Activated naive CD8-positive, alpha-beta T cell treated with anti-CD3 and anti-CD28 coated beads for 36 hours (primary cell): Measurements from ENCODE around the gene LMF1. TPM values are rescaled to one million over a fixed set of nuclear protein-coding genes. Genes with fewer than 3 reads are reported as not detected.

Experiments used
- DNase-seq: peaks from one replicate; pipeline ENCODE4 v3.0.0; 2021
- H3K27ac Mint-ChIP-seq: one replicate; pipeline ENCODE4 v1.8.0; 2022; ENCODE audit warnings: mild to moderate bottlenecking, moderate library complexity, mixed read lengths
- H3K27me3 Mint-ChIP-seq: one replicate; pipeline ENCODE4 v1.8.0; 2022; ENCODE audit warnings: mild to moderate bottlenecking, mixed read lengths
- H3K36me3 Mint-ChIP-seq: one replicate; pipeline ENCODE4 v1.8.0; 2021; ENCODE audit warnings: mild to moderate bottlenecking, mixed read lengths
- H3K4me1 Mint-ChIP-seq: one replicate; pipeline ENCODE4 v1.8.0; 2021; ENCODE audit warnings: mixed read lengths
- H3K4me3 Mint-ChIP-seq: one replicate; pipeline ENCODE4 v1.8.0; 2022; ENCODE audit warnings: mild to moderate bottlenecking, moderate library complexity, mixed read lengths
- H3K9me3 Mint-ChIP-seq: one replicate; pipeline ENCODE4 v1.8.0; 2022; ENCODE audit warnings: mixed read lengths
- total RNA-seq, 2 experiments: library from RNA; stranded (reverse); gene quantifications; one replicate each; pipeline ENCODE4 v1.2.3, GENCODE V29; 2021

LMF1 gene
- total RNA-seq, 2 experiments from 2014 or later: 7.0 to 8.1 TPM

GRCh38 chr16:1008085-1008484 is 37.3 kb upstream of the LMF1 start:
- DNase-seq: no peak
- H3K27me3 Mint-ChIP-seq: peaks cover 16% of the 10 kb centered on the region
- H3K27ac Mint-ChIP-seq: no peak overlapping the region
- no peak overlapping the region for H3K4me3 Mint-ChIP-seq
- H3K4me1 Mint-ChIP-seq: peaks cover 20% of the 10 kb centered on the region
- no peaks in the 10 kb centered on the region for H3K9me3 Mint-ChIP-seq
- H3K36me3 Mint-ChIP-seq: no peaks in the 10 kb centered on the region

DNA sequence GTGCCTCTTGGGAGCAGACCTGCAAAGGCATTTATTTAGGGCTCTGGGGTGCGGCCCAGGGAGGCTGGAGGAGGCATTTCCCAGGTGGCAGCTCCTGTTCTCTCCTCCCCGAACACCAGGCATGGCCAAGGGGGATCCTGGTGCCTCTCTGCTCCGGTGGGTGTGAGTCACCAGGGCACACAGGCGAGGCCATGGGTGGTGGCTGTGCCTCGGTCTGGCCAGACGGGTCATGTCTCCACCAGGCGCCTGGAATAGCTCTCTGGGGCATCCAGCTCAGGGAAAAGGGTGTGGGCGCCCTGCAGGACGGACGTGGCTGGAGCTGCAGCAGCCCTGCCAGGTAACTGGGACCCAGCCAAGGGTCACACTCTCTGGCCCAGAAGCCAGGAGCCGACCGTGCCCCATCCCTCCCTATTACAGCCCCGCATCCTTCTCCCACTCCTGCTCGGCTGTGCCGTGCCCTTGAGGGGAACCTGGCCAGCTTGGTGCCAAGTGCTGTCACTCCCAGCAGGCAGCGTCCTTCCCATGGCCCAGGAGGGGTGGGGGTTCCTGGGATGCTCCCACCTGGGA is 36.6 kb upstream of the LMF1 start:
- DNase-seq: no peak
- no peak overlapping the region for H3K27ac Mint-ChIP-seq
- peaks cover 27% of the 10 kb centered on the region for H3K4me1 Mint-ChIP-seq
- H3K27me3 Mint-ChIP-seq: peaks cover 16% of the 10 kb centered on the region
- H3K4me3 Mint-ChIP-seq: no peak overlapping the region
- no peaks in the 10 kb centered on the region for H3K9me3 Mint-ChIP-seq
- H3K36me3 Mint-ChIP-seq: no peaks in the 10 kb centered on the region

- no peak overlapping the region for H3K4me3 Mint-ChIP-seq
- H3K27ac Mint-ChIP-seq: no peak overlapping the region
- H3K9me3 Mint-ChIP-seq: no peaks in the 10 kb centered on the region
- H3K27me3 Mint-ChIP-seq: peaks cover 16% of the 10 kb centered on the region
- peaks cover 28% of the 10 kb centered on the region for H3K4me1 Mint-ChIP-seq
- H3K36me3 Mint-ChIP-seq: no peaks in the 10 kb centered on the region
- DNase-seq: no peak
Observed at GRCh38 chr16:1006781-1007180, 36.0 kb upstream of the LMF1 start.

DNA sequence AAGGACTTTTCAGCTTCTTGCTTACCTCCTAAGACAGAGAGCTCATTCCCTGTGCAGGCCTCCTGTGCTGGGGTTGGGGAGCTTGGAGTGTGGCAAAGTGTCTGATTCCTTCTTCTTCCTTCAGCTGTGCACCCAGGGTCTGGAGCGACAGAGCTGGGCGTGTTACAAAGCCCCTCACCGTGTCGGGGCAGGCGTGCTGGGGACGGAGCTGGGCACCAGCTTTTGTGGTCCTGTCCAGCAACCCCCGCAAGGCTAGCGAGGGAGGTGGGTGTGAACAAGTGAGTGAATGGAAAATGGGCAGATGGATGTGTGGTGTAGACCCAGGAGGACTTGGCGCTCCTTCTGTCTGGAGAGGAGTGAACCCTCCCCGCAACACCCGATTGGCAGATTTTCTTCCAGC is 34.5 kb upstream of the LMF1 start:
- H3K27me3 Mint-ChIP-seq: peaks cover 10% of the 10 kb centered on the region
- DNase-seq: no peak
- H3K27ac Mint-ChIP-seq: no peak overlapping the region
- no peaks in the 10 kb centered on the region for H3K9me3 Mint-ChIP-seq
- H3K36me3 Mint-ChIP-seq: no peaks in the 10 kb centered on the region
- no peak overlapping the region for H3K4me3 Mint-ChIP-seq
- peaks cover 31% of the 10 kb centered on the region for H3K4me1 Mint-ChIP-seq

DNA sequence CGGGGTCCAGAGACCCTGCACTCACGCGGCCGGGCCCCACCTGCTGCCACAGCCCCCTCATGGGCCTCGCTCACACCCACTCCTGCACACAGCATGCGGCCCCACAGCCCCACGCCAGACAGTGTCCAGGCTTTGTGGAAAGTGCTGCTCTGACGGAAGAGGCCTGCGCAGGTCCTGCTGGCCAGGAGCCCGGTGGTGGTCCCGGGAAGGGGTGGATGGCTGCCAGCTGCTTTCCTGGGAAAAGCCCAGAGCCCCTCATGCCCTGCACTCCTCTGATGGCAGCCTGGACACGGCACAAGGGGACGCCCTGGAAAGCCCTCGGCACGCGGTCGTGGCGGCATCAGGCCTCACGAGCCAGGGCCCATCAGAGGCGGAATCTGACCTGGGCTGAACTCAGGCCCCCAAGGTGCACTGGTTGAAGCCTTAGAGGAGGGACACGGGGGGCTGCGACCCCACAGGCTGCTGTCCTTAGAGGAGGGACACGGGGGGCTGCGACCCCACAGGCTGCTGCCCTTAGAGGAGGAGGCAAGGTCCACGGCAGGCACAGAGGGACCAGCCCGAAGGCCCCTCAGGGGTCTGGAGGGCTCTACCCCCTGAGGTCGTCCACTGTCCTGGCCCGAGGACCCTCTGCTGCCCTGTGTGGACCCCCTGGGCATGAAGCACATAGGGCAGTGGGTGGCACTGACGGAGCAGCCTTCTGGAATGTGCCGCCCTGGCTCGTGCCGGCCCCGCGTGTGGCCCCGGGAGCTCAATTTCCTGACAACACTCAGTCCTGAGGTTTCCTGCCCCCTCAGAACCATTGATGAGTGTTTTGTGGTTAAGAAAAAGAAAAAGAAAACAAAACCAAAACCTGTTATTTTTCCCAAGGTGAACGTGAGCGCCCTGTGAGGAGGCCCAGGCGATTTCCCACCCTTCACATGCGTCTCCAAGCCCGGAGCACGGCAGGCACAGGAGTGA is 32.9 kb upstream of the LMF1 start:
- Mint-ChIP-seq H3K36me3 (no peaks in the 10 kb centered on the region), H3K9me3 (no peaks in the 10 kb centered on the region), H3K4me3 (peak overlapping the region; percentile 18), H3K4me1 (peaks cover 36% of the 10 kb centered on the region), H3K27ac (peak overlapping the region; percentile 63), H3K27me3 (peaks cover 2% of the 10 kb centered on the region)
- peak; percentile 63 for DNase-seq

- H3K27ac Mint-ChIP-seq: no peak overlapping the region
Observed at GRCh38 chr16:1002399-1003166, 31.8 kb upstream of the LMF1 start.

DNA sequence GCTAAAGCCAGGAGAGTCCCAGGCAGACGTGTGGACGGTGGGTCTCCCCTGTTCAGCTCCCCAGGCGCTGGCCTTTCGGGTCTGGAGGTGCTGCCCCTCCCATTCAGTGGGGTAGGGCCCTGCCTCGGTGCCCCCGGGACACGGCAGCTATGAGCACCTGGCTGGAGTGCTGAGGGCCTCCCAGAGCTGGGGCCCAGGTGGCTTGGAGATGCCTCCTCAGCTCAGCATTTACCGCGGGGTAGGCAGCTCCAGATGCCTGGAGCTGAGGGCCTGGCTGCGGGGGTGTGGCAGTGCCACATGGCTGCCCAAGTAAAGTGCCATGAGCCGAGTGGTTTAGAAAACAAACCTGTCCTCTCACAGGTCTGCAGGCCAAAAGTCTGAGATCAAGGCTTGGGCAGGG is 30.3 kb upstream of the LMF1 start:
- H3K27ac Mint-ChIP-seq: no peak overlapping the region
- H3K4me1 Mint-ChIP-seq: peaks cover 51% of the 10 kb centered on the region
- no peaks in the 10 kb centered on the region for H3K27me3 Mint-ChIP-seq

More at GRCh38 chr16:1002399-1003166, 31.8 kb upstream of the LMF1 start:
- Mint-ChIP-seq H3K36me3 (no peaks in the 10 kb centered on the region), H3K9me3 (no peaks in the 10 kb centered on the region), H3K4me1 (peaks cover 44% of the 10 kb centered on the region), H3K4me3 (no peak overlapping the region), H3K27me3 (no peaks in the 10 kb centered on the region)
- DNase-seq: peak; percentile 84

DNA sequence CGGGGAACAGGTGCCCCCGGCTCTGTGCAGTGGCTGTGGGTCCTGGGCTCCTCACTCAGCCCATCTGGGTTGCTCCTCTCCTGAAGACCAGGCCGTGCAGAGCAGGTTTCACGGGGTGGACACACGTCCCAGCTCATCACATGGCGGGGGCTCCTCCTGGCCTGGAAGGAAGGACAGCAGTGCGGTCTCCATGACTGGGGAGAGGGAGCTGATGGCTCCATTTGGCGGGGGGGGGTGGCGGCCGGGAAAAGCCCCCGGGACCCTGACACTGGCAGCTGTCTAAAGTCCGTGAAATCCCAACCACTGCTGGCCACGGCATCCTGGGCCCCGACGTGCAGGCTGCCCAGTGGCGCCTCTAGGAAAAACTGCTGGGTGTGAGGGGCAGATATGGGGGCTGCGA is 29.8 kb upstream of the LMF1 start:
- no peak for DNase-seq
- Mint-ChIP-seq H3K4me1 (peaks cover 47% of the 10 kb centered on the region), H3K36me3 (peaks cover 5% of the 10 kb centered on the region), H3K27ac (no peak overlapping the region), H3K4me3 (no peak overlapping the region), H3K27me3 (no peaks in the 10 kb centered on the region), H3K9me3 (peaks cover 5% of the 10 kb centered on the region)

More for the DNA sequence above, 30.3 kb upstream of the LMF1 start:
- Mint-ChIP-seq H3K4me3 (no peak overlapping the region), H3K9me3 (peaks cover under 1% of the 10 kb centered on the region), H3K36me3 (peaks cover under 1% of the 10 kb centered on the region)
- no peak for DNase-seq

DNA sequence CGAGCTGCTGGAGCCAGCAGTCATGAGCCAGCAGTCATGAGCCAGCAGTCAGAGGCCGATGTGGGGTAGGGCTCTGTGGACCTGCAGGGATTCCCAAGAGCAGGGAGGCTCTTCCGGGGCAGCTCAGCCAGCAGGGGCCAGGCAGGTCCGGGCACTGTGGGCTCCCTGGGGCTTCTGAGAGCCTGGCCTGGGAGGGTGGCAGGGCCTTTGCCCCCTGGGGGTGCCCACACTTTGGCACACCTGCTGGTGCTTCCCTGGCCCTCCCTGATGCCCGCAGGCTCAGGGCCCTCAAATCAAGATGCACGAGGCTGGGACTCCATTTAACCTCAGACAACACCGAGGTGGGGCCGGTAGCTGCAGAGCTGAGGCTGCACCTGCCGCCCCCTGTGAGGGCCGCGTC is 28.9 kb upstream of the LMF1 start:
- H3K4me1 Mint-ChIP-seq: peaks cover 42% of the 10 kb centered on the region
- H3K27ac Mint-ChIP-seq: no peak overlapping the region
- peaks cover 13% of the 10 kb centered on the region for H3K9me3 Mint-ChIP-seq
- H3K36me3 Mint-ChIP-seq: peaks cover 6% of the 10 kb centered on the region
- H3K4me3 Mint-ChIP-seq: no peak overlapping the region
- no peak for DNase-seq
- peaks cover 4% of the 10 kb centered on the region for H3K27me3 Mint-ChIP-seq

- no peak for DNase-seq
- no peak overlapping the region for H3K27ac Mint-ChIP-seq
- peaks cover 36% of the 10 kb centered on the region for H3K4me1 Mint-ChIP-seq
- no peak overlapping the region for H3K4me3 Mint-ChIP-seq
- H3K36me3 Mint-ChIP-seq: peaks cover 6% of the 10 kb centered on the region
- peaks cover 4% of the 10 kb centered on the region for H3K27me3 Mint-ChIP-seq
- H3K9me3 Mint-ChIP-seq: peaks cover 14% of the 10 kb centered on the region
Observed at GRCh38 chr16:998615-999014, 27.8 kb upstream of the LMF1 start.

DNA sequence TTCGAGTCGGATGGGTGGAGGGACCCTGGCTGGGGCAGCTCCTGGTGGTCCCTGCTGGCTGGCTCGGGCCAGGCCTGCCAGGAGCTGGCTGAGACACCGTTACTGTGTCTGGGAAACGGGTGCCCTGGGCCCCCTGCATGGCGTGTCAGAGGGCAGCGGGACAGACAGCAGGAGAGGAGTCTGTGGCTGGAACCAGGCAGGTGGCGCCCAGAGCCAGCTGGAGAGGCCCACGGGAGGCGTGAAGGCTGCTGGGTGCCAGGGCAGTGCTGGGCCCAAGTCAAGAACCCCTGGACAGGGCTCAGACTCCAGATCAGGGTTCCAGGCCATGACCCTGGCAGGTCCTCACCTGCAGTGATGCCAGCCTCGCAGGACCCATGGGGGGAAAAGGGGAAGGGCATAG is 27.4 kb upstream of the LMF1 start:
- peaks cover 6% of the 10 kb centered on the region for H3K36me3 Mint-ChIP-seq
- H3K9me3 Mint-ChIP-seq: peaks cover 14% of the 10 kb centered on the region
- no peak overlapping the region for H3K27ac Mint-ChIP-seq
- DNase-seq: no peak
- H3K27me3 Mint-ChIP-seq: peaks cover 4% of the 10 kb centered on the region
- peak overlapping the region; percentile 6 for H3K4me3 Mint-ChIP-seq
- peaks cover 35% of the 10 kb centered on the region for H3K4me1 Mint-ChIP-seq

GRCh38 chr16:997440-998051 is 26.8 kb upstream of the LMF1 start:
- H3K36me3 Mint-ChIP-seq: peaks cover 6% of the 10 kb centered on the region
- H3K4me1 Mint-ChIP-seq: peaks cover 29% of the 10 kb centered on the region
- peak overlapping the region; percentile 48 for H3K4me3 Mint-ChIP-seq
- peak; percentile 54 for DNase-seq
- peaks cover 14% of the 10 kb centered on the region for H3K9me3 Mint-ChIP-seq
- peaks cover 4% of the 10 kb centered on the region for H3K27me3 Mint-ChIP-seq
- H3K27ac Mint-ChIP-seq: no peak overlapping the region

- Mint-ChIP-seq H3K27ac (peak overlapping the region; percentile 25), H3K4me1 (peaks cover 26% of the 10 kb centered on the region), H3K4me3 (peak overlapping the region; percentile 48), H3K36me3 (peaks cover 6% of the 10 kb centered on the region), H3K9me3 (peaks cover 14% of the 10 kb centered on the region), H3K27me3 (peaks cover 4% of the 10 kb centered on the region)
- DNase-seq: no peak
Observed at GRCh38 chr16:996681-997080, 25.9 kb upstream of the LMF1 start.

- no peak overlapping the region for H3K27ac Mint-ChIP-seq
- H3K4me1 Mint-ChIP-seq: peaks cover 23% of the 10 kb centered on the region
- peaks cover 14% of the 10 kb centered on the region for H3K9me3 Mint-ChIP-seq
- no peak for DNase-seq
- H3K27me3 Mint-ChIP-seq: peaks cover 4% of the 10 kb centered on the region
- H3K4me3 Mint-ChIP-seq: no peak overlapping the region
- H3K36me3 Mint-ChIP-seq: peaks cover 6% of the 10 kb centered on the region
Observed at GRCh38 chr16:995783-996182, 25.0 kb upstream of the LMF1 start.

DNA sequence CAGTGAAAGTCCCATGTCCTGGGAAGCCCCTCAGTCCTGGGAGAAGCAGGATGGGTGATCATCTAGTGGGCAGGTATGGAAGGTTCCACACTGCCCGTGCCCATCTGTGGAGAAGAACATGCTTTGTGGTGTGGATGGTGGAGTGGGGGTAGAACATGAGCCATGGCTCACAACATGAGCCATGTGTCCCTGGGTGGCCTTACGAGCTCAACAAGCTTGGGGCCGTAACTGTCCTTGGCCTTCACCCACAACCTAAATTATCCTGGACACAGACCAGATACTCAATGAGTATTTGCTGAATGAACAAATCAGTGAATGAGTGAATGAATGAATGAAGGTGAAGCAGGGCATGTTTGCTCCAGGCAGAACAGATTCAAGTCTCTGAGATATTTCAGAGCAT is 24.3 kb upstream of the LMF1 start:
- Mint-ChIP-seq H3K4me1 (peaks cover 23% of the 10 kb centered on the region), H3K27me3 (peaks cover 4% of the 10 kb centered on the region), H3K4me3 (no peak overlapping the region), H3K36me3 (peaks cover 6% of the 10 kb centered on the region), H3K27ac (no peak overlapping the region), H3K9me3 (peaks cover 14% of the 10 kb centered on the region)
- DNase-seq: no peak
